Measurements from ENCODE around the gene MYBPHL. TPM values are rescaled to one million over a fixed set of nuclear protein-coding genes. Genes with fewer than 3 reads are reported as not detected.

The MYBPHL gene, protein sequence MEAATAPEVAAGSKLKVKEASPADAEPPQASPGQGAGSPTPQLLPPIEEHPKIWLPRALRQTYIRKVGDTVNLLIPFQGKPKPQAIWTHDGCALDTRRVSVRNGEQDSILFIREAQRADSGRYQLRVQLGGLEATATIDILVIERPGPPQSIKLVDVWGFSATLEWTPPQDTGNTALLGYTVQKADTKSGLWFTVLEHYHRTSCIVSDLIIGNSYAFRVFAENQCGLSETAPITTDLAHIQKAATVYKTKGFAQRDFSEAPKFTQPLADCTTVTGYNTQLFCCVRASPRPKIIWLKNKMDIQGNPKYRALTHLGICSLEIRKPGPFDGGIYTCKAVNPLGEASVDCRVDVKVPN
- total RNA-seq = under 1 TPM in 1 of 2 donors, not detected in 1; 0.29 TPM
- long read RNA-seq, donor 1 = 0 reads
- long read RNA-seq, donor 2 = 0 reads

DNA sequence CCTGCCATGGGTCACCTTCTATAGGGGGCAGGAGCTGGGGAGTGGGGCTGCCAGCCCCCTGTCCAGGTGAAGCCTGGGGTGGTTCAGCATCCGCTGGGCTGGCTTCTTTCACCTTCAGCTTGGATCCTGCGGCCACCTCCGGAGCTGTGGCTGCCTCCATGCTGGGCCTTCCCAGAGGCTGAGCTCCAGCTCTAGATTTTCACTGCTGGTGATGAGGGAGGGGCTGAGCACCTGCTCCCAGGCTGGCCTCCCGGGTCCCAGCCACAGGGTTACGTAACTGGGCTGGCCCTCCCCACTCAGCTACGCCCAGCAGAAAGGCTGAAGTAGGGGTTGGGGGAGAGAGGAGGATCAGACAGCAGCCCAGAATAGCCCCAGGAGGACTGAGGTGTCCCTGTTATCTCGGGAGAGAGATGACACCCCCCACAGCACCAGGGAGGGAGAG is at the start of gene MYBPHL:
TSS of gene MYBPHL (minus strand) at position 180 of the 442 bp plus-strand sequence. CDS start at position 160, 20 bp downstream.
- intact Hi-C loops (cut with DNase I) = no loop called here
- DNase-seq (ENCODE audit: low spot score) = no peak

DNA sequence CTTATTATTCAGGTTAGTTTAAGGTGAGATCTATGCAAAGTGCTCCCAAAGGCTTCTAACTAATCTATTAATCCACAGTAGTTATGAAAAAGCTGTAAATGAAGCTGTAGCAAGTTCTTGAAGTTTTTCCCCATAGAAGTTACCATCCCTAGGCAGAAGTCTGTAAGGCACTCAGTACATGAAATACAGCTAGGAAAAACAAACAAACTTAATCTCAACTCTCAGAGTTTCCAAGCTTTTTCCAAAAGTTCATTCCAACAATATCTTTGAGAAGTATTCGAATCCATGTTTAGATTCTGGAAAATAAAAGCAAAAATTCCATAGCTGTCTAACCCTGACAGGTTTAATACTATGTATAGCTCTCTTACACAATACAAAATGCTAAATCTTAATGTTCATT is 49.7 kb upstream of the MYBPHL start:
- intact Hi-C loops (cut with DNase I) = loop anchor here in 1 of 2 donors (5.0 kb wide), 1 partner anchor 41 kb away; the partner anchor contains the start of gene SORT1
- no peak for DNase-seq (ENCODE audit: low spot score)

DNA sequence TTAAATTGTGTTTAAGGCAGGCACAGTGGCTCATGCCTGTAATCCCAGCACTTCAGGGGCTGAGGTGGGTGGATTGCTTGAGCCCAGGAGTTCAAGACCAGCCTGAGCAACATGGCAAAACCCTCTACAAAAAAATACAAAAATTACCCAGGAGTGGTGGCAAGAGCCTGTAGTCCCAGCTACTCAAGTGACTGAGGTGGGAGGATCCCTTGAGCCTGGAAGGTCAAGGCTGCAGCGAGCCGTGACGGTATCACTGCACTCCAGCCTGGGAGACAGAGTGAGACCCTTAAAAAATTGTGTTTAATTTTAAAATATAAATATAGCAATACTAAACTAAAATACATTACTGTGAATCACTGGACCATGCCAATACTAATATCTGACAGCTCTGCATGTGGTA is 48.1 kb upstream of the MYBPHL start:
- DNase-seq (ENCODE audit: low spot score) = no peak
- intact Hi-C loops (cut with DNase I) = loop anchor here in 1 of 2 donors (5.0 kb wide), 1 partner anchor 42 kb away; the partner anchor contains the start of gene SORT1

DNA sequence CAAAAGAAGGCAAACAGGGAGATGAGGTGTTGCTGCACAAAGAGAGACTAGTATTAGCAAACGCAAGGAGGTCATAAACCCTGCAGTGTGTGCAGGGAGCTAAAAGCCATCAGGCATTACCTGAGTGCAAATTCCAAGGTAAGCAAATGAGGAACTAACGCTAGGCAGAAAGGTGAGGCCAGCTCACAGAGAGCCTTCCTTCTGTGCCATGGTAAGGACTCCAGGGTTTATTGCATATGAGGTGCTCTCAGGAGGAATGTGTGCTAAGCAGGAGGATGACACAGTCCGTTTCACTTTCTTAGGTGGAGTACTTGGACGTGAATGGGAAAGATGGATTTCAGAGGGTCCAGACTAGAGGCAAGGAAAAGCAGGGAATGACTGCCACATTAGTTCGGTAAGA is 44.6 kb upstream of the MYBPHL start:
- no peak for DNase-seq (ENCODE audit: low spot score)
- intact Hi-C loops (cut with DNase I) = no loop called here

DNA sequence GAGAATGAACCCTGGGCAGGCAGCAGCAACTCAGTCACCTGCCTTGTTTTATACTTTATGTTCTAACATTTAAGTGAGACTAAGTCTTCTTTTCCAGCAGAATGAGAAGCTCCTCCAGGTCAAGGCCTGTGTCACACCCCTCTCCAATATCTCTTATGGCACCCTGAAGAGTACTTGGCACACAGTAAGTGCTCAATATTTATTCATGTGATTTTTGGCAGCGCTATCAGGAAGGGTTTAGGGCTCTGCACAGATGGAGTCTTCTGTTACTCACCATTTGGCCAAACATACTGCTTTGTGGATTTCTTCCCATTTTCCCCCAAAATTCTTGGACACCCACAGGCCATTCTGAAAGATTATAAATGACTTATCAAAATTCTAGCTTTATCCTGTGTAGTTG is 43.8 kb upstream of the MYBPHL start:
- intact Hi-C loops (cut with DNase I) = no loop called here

DNA sequence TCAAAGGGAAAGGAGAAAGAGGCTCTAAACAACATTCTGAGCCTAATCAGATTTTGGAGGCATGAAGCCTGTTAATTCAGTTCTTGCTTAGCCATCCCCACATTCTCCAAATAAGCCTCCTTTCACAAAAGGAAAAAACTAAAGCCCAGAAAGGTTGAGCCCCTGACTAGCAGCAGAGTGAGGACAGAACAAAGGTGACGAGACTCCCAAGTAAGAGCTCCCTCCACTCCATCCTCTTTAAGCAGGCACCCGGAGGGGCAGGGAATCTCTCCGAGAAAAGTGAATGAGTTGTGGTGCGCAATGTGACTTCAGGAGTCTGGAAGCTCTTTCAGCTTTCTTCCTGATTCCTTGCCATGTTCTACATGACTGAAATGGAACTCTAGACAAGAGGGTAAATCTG is 43.4 kb upstream of the MYBPHL start:
- intact Hi-C loops (cut with DNase I) = no loop called here
- no peak for DNase-seq (ENCODE audit: low spot score)

More for the DNA sequence above, 43.8 kb upstream of the MYBPHL start:
- no peak for DNase-seq (ENCODE audit: low spot score)

DNA sequence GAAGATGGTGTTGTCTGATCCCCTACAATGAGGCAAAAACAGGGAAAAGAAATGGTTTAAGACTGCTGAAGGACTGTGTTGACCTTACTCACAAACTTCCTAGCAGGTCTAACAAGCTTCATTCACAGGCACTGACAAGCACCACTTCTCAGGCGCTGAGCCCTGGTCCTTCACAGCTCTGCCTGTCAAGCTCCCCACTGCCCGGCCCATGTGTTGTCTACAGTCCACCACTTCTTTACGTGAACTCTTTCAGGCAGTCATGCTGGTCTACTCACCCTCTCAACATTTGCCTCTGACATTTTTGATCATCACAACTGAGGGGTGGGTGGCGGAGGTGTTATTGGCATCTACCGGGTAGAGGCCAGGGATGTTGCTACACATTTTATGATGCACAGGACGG is 40.7 kb upstream of the MYBPHL start:
- no peak for DNase-seq (ENCODE audit: low spot score)
- intact Hi-C loops (cut with DNase I) = no loop called here

DNA sequence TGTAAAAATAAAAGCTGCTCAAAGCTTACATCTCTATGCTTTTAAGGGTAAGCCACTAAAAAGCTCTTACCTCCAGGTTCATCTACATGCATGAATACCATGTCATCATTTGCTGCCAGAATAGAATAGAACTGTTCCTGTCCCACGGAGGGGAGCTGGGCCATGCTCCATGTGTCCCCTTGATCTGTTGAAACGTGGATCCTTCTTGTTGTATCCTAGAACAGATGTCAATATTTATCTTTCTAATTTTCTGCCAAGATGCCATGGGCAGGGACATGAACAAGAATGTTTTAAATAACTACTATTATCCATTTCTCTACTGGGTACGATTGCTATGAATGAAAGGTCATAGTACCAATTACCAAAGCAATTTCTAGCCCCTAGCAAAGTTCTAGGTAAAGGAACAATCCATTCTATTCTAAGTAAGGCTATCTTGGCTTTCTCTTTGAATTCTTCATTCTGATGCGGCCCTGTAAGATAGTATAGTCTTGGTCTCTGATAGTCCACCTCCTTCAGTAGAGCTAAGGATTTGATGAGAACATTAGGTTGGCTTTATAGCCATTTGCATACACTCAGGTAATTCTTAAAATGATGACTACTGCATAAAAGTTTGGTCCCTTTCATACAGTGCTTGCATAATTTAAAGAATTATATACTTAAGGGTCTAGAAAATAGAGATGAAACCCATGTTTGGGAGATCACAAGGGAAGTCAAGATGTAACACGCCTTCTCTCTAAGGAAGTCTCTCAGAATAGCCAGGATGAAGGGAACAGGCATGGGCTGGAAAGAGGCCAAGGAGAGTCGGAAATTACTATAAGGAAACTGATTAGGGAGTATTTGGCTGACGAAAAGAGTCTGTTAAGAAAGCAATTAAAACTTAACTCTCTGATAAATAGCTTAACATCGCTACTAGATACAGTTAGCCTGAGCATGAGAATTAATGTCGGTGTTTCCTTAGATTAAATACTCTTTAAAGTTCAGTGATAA is 35.4 kb upstream of the MYBPHL start:
- intact Hi-C loops (cut with DNase I) = no loop called here

DNA sequence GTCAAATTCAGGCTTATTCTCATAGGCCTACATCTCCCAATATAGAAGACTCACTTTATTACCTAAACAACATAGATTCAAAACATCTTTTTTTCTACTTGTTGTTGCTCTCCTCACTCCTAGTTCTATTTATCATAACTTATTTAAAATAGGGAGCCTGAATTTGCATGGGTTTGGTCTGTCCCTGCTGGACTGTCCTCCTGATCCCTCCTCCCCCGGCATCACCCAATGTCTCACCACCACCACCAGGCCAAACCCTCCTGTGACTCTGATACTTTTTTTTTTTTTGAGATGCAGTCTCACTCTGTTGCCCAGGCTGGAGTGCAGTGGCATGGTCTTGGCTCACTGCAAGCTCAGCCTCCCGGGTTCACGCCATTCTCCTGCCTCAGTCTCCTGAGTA is 31.8 kb upstream of the MYBPHL start:
- intact Hi-C loops (cut with DNase I) = no loop called here

More for the DNA sequence above, 35.4 kb upstream of the MYBPHL start:
- no peak for DNase-seq (ENCODE audit: low spot score)

DNA sequence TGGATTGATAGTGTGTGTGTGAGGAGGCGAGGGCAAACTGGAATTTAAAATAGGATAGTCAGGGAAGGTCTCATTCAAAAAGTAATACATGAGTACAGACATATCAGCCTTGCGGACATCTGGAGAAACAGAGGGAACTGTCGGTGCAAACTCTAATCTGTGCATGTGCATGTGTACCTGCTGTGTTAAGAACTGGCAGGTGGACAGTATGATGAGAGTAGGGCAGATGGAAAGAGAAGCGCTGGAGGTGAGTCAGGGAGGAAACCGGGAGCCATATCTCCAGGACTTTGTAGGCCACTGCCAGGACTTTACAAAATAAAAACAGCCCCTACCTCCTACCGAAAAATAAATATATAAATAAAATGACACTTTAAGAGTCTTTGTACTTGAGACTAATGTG is 31.3 kb upstream of the MYBPHL start:
- DNase-seq (ENCODE audit: low spot score) = no peak
- intact Hi-C loops (cut with DNase I) = no loop called here

More for the DNA sequence above, 31.8 kb upstream of the MYBPHL start:
- DNase-seq (ENCODE audit: low spot score) = no peak

DNA sequence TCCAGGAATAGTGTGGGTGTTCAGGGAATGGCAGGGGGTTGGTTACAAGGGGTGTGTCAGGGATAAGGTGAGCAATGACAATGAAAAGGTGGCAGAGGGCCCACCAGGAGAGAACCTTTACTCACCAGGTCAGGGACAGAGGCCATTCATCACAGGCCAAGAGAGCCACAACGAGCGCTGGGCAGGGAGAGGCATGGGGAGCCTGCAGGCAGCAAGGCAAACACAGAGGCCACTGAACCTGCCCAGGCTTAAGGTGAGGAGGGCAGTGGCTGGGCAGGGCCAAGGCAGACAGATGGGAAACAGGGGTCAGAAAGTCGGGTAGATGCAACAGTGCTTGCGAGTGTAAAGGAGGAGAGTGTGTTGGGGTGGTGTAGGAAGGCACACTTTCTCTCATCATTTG is 28.3 kb upstream of the MYBPHL start:
- intact Hi-C loops (cut with DNase I) = no loop called here

DNA sequence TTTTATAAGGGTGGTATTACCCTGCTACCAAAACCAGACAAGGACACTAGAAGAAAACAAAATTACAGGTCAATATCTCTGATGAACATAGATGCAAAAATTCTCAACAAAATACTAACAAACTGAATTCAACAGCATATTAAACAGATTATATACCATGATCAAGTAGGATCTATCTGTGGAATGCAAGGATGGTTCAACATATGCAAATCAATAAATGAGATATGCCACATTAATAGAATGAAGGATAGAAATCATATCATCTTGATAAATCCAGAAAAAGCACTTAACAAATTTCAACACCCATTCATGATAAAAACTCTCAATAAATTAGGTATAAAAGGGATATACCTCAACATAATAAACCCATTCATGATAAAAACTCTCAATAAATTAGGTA is 24.3 kb upstream of the MYBPHL start:
- intact Hi-C loops (cut with DNase I) = no loop called here
- DNase-seq (ENCODE audit: low spot score) = no peak

More for the DNA sequence above, 28.3 kb upstream of the MYBPHL start:
- DNase-seq (ENCODE audit: low spot score) = no peak

DNA sequence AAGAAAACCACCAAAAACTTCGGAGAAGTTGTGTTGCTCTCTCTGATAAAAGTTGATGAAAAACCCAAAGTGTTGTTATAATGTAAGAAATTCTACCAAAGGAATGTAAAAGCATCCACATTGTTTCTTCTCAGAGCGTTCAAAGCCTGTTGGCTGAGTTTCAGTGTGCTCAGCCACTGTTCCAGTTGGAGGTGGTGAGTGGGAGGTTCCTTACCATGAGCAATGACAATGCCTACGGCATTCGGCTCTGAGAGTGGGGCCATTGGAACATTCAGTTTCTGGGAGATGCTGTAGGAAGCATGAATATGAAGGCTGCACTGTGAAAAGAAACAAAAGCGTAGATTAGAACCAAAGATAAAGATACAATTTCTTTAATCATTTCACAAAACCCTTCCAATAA is 20.5 kb upstream of the MYBPHL start:
- intact Hi-C loops (cut with DNase I) = no loop called here
- DNase-seq (ENCODE audit: low spot score) = no peak

DNA sequence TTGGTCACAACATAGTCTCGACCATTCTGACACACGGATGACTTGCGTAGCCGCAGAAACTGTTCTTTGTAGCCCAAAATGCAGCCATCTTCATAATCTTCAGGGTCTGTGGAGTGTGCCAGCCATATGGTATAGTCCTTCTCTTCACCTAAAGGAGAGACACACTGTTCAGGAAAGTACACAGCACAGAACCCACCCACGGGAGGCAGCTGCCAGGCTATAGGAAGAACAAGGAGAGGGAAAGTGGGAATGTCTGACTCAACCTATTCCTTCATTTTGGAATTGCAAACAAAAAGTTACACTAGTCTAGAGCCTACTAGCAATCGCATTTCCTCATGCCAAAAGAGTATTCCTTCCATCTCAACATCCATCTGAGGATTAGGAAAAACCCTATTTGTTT is 16.2 kb upstream of the MYBPHL start:
- no peak for DNase-seq (ENCODE audit: low spot score)
- intact Hi-C loops (cut with DNase I) = no loop called here

DNA sequence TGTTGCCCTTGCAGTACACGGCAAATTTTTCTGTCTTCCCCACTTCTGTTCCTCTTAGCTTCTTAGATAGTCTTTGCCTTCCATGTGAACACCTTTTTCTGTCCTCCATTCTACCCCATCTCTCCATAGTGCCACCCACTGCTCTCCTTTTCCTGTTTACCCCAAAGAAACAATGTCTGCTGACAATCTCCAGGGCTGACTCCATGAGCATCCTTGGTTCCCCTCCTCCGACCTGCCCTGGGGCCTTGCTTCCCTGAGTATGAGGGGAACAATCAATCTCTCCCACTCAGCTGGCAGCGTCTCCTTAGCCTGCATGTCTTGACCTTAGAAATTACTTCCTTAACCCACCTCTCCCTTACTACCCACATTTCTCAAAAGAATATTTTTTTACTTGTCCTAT is 12.3 kb upstream of the MYBPHL start:
- intact Hi-C loops (cut with DNase I) = no loop called here
- DNase-seq (ENCODE audit: low spot score) = no peak

DNA sequence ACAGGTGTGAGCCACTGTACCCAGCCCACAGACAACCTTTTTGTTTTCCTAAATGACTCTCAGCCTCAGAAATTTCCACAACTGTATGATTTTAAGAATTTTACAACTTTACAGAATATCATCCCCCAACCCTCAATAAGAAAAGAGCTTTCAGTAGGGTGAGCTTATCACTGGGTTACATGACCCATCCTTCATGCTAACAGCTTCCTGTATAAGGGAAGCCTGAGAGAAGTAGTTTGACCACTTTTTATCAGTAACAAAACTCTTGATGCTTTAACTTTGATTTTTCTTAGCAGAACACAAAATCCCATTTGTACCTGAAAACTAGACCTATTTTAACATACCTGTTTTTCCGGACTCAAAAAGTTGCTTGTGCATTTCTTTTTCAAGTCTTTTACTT is 9.7 kb upstream of the MYBPHL start:
- intact Hi-C loops (cut with DNase I) = no loop called here
- no peak for DNase-seq (ENCODE audit: low spot score)

DNA sequence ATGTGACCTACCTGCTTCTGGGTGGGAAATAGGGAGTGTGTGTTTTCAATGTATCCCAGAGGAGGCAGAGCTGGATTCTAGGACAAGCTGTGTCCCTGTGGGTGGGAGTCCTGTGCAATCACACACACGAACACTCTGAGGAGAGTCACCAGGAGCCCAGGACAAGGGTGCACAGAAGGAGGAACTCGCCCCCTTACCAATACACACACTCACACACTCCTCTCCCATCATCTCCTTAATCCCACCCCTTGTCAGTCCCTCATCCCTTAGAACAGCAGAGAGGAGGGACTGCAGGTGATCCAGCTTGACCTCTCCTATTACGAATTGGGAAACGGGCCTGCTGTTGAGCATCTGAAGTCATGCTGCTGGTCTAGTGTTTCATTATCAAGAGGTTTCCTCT is 8.5 kb upstream of the MYBPHL start:
- intact Hi-C loops (cut with DNase I) = no loop called here
- DNase-seq (ENCODE audit: low spot score) = no peak

DNA sequence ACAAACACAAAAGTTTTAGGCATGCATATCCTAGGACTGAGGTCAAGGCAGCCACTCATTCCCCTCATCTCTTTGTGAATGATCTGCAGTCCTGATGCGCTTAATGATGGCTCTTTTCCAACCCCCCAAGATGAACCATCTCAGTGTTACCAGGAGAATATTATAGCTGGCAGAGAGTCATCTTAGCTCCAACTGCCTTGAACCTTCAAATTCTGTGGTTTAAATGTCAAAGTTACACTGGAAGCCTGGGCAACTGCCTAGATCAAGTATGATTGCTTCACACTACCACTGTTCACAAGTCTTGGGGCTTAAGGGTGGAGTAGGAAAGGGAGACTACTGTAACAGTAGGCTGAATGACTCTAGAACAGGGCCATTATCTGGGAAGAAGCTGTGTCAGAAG is 8.0 kb upstream of the MYBPHL start:
- intact Hi-C loops (cut with DNase I) = no loop called here
- DNase-seq (ENCODE audit: low spot score) = no peak

DNA sequence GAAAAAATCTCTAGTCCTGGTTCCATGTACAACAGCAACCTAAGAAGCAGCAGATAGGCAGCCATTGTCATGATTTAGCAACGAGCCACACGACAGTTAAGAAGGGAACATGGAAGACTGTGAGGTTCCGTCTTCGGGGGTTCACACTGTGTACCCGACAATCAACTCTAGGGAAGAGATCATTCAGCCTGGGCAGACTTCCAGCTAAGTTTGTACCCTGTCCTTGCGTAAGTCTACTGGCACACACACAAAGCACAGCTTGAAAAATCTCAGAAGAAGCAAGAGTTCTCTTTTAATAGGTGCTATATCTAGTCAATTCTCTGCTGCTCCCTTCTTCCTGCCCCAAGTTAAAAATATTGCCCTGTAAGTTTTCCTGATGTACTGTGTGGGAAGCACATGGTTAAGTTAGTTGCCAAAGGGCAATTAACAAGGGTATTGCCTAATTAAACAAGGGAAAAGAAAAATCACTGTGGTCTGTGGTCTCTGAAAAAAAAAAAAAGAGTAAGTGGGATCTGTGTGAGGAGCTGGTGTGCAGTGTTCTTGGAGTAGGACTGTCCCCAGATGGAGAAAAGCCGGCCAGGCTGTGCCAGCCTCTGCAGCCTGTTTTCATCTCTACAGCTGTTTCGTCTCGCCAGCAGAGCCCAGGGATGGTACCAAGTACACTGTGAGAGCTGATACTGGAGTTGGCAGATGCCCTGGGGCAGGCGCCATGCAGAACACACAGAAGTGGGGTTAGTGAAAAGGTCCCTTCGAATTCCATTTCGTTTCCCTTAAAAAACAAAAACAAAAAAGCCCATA is 6.4 kb upstream of the MYBPHL start:
- no peak for DNase-seq (ENCODE audit: low spot score)
- intact Hi-C loops (cut with DNase I) = loop anchor here in 1 of 2 donors (1.0 kb wide), 1 partner anchor 49 kb away; no protein-coding TSS in a partner anchor
